Gastroesophageal sphincter (tissue), 3 donors: ENCODE measurements around the gene CA4.
"Not testable (repeated sequence)": the region's sequence is repeated elsewhere in the genome, so short reads cannot be mapped to it uniquely, and the experiment has no call there.

ENCODE experiments used
- CTCF ChIP-seq, 4 experiments: fragments of 200-600 bp in 2 of 4; fragments of 450-650 bp in 2 of 4; sonication (generic) in 1 of 4; IDR thresholded peaks; one replicate each; pipeline ENCODE4 v1.5.1; 2017 to 2019; ENCODE audit warnings: antibody characterized with exemption in 4 of 4, mild to moderate bottlenecking in 2 of 4, moderate library complexity in 2 of 4
- EP300 ChIP-seq: sonication (generic); formaldehyde crosslinking; IDR thresholded peaks from one replicate; pipeline ENCODE4 v1.6.1; 2017; ENCODE audit warnings: antibody characterized with exemption, mild to moderate bottlenecking
- POLR2A ChIP-seq, 2 donors: fragments of 450-650 bp; IDR thresholded peaks; one replicate each; pipeline ENCODE4 v1.6.1; 2017; ENCODE audit warnings: antibody characterized with exemption in 2 of 2, mild to moderate bottlenecking in 2 of 2, moderate library complexity in 1 of 2
- POLR2AphosphoS5 ChIP-seq: sonication (generic); formaldehyde crosslinking; IDR thresholded peaks from one replicate; pipeline ENCODE4 v1.6.1; 2017; ENCODE audit warnings: antibody characterized with exemption

GRCh38 chr17:60193032-60193431 lies 43.3 kb downstream of the CA4 start:
- not testable (repeated sequence) for TF ChIP-seq CTCF (IDR thresholded peaks at IDR 0.05); POLR2AphosphoS5; EP300; POLR2A (IDR thresholded peaks at IDR 0.05)
